SK-N-MC (cell line): ENCODE results near the gene SHB.

ENCODE experiments used
- EZH2 ChIP-seq: fragments of 200-600 bp; sonication (generic); IDR thresholded peaks from one replicate; pipeline ENCODE4 v1.6.1; 2017; ENCODE audit warnings: antibody characterized with exemption
- FOXP2 ChIP-seq: optimal IDR thresholded peaks from 2 replicates; pipeline ENCODE3; 2011; ENCODE audit warnings: mild to moderate bottlenecking, moderate library complexity; ENCODE audit not compliant: insufficient read depth; ENCODE audit errors: extremely low read length, control extremely low read depth
- POLR2AphosphoS5 ChIP-seq: IDR thresholded peaks from 2 replicates; pipeline ENCODE4 v1.6.1; 2012; ENCODE audit warnings: mild to moderate bottlenecking, low read depth, low read length, borderline replicate concordance

- TF ChIP-seq POLR2AphosphoS5 (no peak), FOXP2 (no peak), EZH2 (no peak)
Measured at GRCh38 chr9:38061326-38061977, 7.6 kb downstream of the SHB start.
